CD14-positive monocyte (primary cell): ENCODE data around the gene ACYP2. TPM values are rescaled to one million over a fixed set of nuclear protein-coding genes. Genes with fewer than 3 reads are reported as not detected.

ENCODE experiments used
- DNase-seq, 3 donors: peaks; one replicate each; pipeline ENCODE4 v3.0.0-alpha.2; 2011 to 2022
- H2AFZ ChIP-seq: 2 replicates; pipeline ENCODE4 v1.6.0; 2012; ENCODE audit warnings: mild to moderate bottlenecking, low read depth, low read length, inconsistent platforms; ENCODE audit not compliant: insufficient read depth, poor library complexity, severe bottlenecking
- H3K27ac ChIP-seq, 2 donors: 1 replicate in 1 of 2; 2 replicates in 1 of 2; pipeline ENCODE4 v1.5.1; 2012 to 2013; ENCODE audit warnings: low read length in 2 of 2, control low read depth in 1 of 2, inconsistent platforms in 1 of 2, low read depth in 1 of 2, mild to moderate bottlenecking in 1 of 2
- H3K27me3 ChIP-seq, 2 donors: one replicate each; pipeline versions ENCODE4 v1.6.0 to v1.6.1; 2011 to 2013; ENCODE audit warnings: low read length in 2 of 2; ENCODE audit not compliant: control insufficient read depth in 2 of 2, insufficient read depth in 2 of 2
- H3K36me3 ChIP-seq, 2 donors: replicated peaks in 1 of 2; 1 replicate in 1 of 2; 2 replicates in 1 of 2; pipeline versions ENCODE4 v1.5.1 to v1.6.1; 2012 to 2013; ENCODE audit warnings: low read length in 2 of 2, control low read depth in 1 of 2, inconsistent platforms in 1 of 2, mild to moderate bottlenecking in 1 of 2; ENCODE audit not compliant: insufficient read depth in 2 of 2, control insufficient read depth in 1 of 2
- H3K4me1 ChIP-seq, 2 donors: 1 replicate in 1 of 2; 2 replicates in 1 of 2; pipeline versions ENCODE4 v1.5.1 to v1.6.1; 2012 to 2013; ENCODE audit warnings: low read length in 2 of 2, control low read depth in 1 of 2, inconsistent platforms in 1 of 2, mild to moderate bottlenecking in 1 of 2, moderate library complexity in 1 of 2; ENCODE audit not compliant: insufficient read depth in 2 of 2, control insufficient read depth in 1 of 2
- H3K4me2 ChIP-seq: replicated peaks from 2 replicates; pipeline ENCODE3; 2012; ENCODE audit warnings: low read length, moderate library complexity, mild to moderate bottlenecking; ENCODE audit not compliant: poor library complexity, severe bottlenecking; ENCODE audit errors: extremely low read depth
- H3K4me3 ChIP-seq, 3 experiments: fragments of 200-600 bp in 1 of 3; sonication (generic) in 1 of 3; replicated peaks in 1 of 3; 1 replicate in 2 of 3; 2 replicates in 1 of 3; pipeline ENCODE4 v1.5.1; 2011 to 2013; ENCODE audit warnings: low read length in 3 of 3, mild to moderate bottlenecking in 3 of 3, control low read depth in 2 of 3, low read depth in 2 of 3, inconsistent platforms in 1 of 3, moderate library complexity in 1 of 3
- H3K79me2 ChIP-seq: 2 replicates; pipeline ENCODE4 v1.6.0; 2012; ENCODE audit warnings: mild to moderate bottlenecking, control low read depth, inconsistent platforms, low read length, moderate library complexity; ENCODE audit not compliant: insufficient read depth
- H3K9ac ChIP-seq: 2 replicates; pipeline ENCODE4 v1.6.0; 2017; ENCODE audit warnings: low read length, mild to moderate bottlenecking; ENCODE audit not compliant: insufficient read depth, poor library complexity, severe bottlenecking
- H3K9me3 ChIP-seq, 2 donors: replicated peaks in 1 of 2; 1 replicate in 1 of 2; 2 replicates in 1 of 2; pipeline versions ENCODE4 v1.5.1 to v1.6.1; 2012 to 2013; ENCODE audit warnings: low read length in 2 of 2, control low read depth in 1 of 2; ENCODE audit not compliant: control insufficient read depth in 1 of 2, insufficient read depth in 1 of 2
- H4K20me1 ChIP-seq: 2 replicates; pipeline ENCODE4 v1.6.0; 2012; ENCODE audit warnings: mild to moderate bottlenecking, low read length, control low read depth, moderate library complexity; ENCODE audit not compliant: insufficient read depth
- H3K27ac Mint-ChIP-seq, 7 donors: one replicate each; pipeline ENCODE4 v1.8.0; 2020; ENCODE audit warnings: mild to moderate bottlenecking in 7 of 7, mixed read lengths in 7 of 7, moderate library complexity in 6 of 7, inconsistent platforms in 2 of 7
- H3K27me3 Mint-ChIP-seq, 3 donors: one replicate each; pipeline ENCODE4 v1.8.0; 2021 to 2022; ENCODE audit warnings: low read depth in 3 of 3, mild to moderate bottlenecking in 3 of 3, mixed read lengths in 3 of 3, moderate library complexity in 3 of 3, inconsistent platforms in 1 of 3
- H3K36me3 Mint-ChIP-seq, 2 donors: one replicate each; pipeline ENCODE4 v1.8.0; 2020; ENCODE audit warnings: mixed read lengths in 2 of 2, inconsistent platforms in 1 of 2, mild to moderate bottlenecking in 1 of 2
- H3K4me1 Mint-ChIP-seq: one replicate; pipeline ENCODE4 v1.8.0; 2020; ENCODE audit warnings: mild to moderate bottlenecking, mixed read lengths
- H3K4me3 Mint-ChIP-seq, 2 donors: one replicate each; pipeline ENCODE4 v1.8.0; 2020; ENCODE audit warnings: mild to moderate bottlenecking in 2 of 2, mixed read lengths in 2 of 2, moderate library complexity in 1 of 2
- H3K9me3 Mint-ChIP-seq, 7 donors: one replicate each; pipeline ENCODE4 v1.8.0; 2020 to 2022; ENCODE audit warnings: mixed read lengths in 7 of 7, mild to moderate bottlenecking in 6 of 7, moderate library complexity in 6 of 7, inconsistent platforms in 2 of 7
- CTCF ChIP-seq: fragments of 200-600 bp; IDR thresholded peaks from one replicate; pipeline ENCODE4 v1.8.0; 2022; ENCODE audit warnings: antibody characterized with exemption, mild to moderate bottlenecking
- WGBS: methylation state at CpG from one replicate; pipeline ENCODE4 v1.1.5; 2013; ENCODE audit warnings: missing lambda C conversion rate; ENCODE audit not compliant: insufficient coverage; 5-methylcytosine and 5-hydroxymethylcytosine counted together
- intact Hi-C, 2 donors: fragments of 100-400 bp; cut with micrococcal nuclease; formaldehyde crosslinking; loops; one replicate each; pipeline versions ENCODE4 v1.15.0 to v1.15.1; 2023
- polyA plus RNA-seq, 3 donors: library from polyadenylated mRNA; depleted of rRNA in 1 of 3; unstranded in 2 of 3; stranded (reverse) in 1 of 3; fragments of 300-500 nt in 2 of 3; fragments of >200 nt in 1 of 3; fragmentation: Illumina TruSeq in 2 of 3; gene quantifications; 1 replicate in 2 of 3; 2 replicates in 1 of 3; pipeline ENCODE4 v1.2.3, GENCODE V29; 2012 to 2021

Gene ACYP2
- polyA plus RNA-seq, 3 donors, result 6.2 to 10.8 (median 10.3) TPM

- Mint-ChIP-seq H3K36me3 (peaks cover 1 to 2% of the 10 kb centered on the region in 2 donors), H3K27ac (no peak overlapping the region), H3K27me3 (no peaks in the 10 kb centered on the region), H3K4me1 (no peaks in the 10 kb centered on the region), H3K9me3 (peaks cover 0 to 4% (median 0%) of the 10 kb centered on the region in 7 donors), H3K4me3 (no peak overlapping the region)
- Histone ChIP-seq H3K27ac (no peak overlapping the region), H4K20me1 (no peaks in the 10 kb centered on the region), H3K4me2 (no peak overlapping the region), H3K79me2 (no peaks in the 10 kb centered on the region), H3K4me1 (no peaks in the 10 kb centered on the region), H2AFZ (no peak overlapping the region), H3K9me3 (no peaks in the 10 kb centered on the region), H3K27me3 (no peaks in the 10 kb centered on the region), H3K4me3 (no peak overlapping the region), H3K36me3 (no peaks in the 10 kb centered on the region), H3K9ac (no peak overlapping the region)
- intact Hi-C loops, result loop anchor here in 1 of 2 donors (10.0 kb wide), 1 partner anchor 1869 kb away; no protein-coding TSS in a partner anchor
- no CpG with 5 or more reads among the region's 2 CpGs for WGBS
- DNase-seq, result no peak
- no peak for TF ChIP-seq CTCF
Observed at GRCh38 chr2:54275541-54275940, 160.1 kb downstream of the ACYP2 start.

GRCh38 chr2:54279385-54279784, 164.0 kb downstream of the ACYP2 start:
- Histone ChIP-seq H3K4me1 (no peaks in the 10 kb centered on the region), H4K20me1 (no peaks in the 10 kb centered on the region), H3K36me3 (no peaks in the 10 kb centered on the region), H2AFZ (no peak overlapping the region), H3K27me3 (no peaks in the 10 kb centered on the region), H3K4me3 (no peak overlapping the region), H3K9ac (no peak overlapping the region), H3K27ac (no peak overlapping the region), H3K9me3 (no peaks in the 10 kb centered on the region), H3K79me2 (no peaks in the 10 kb centered on the region), H3K4me2 (no peak overlapping the region)
- Mint-ChIP-seq H3K4me1 (no peaks in the 10 kb centered on the region), H3K27me3 (no peaks in the 10 kb centered on the region), H3K36me3 (no peaks in the 10 kb centered on the region), H3K4me3 (no peak overlapping the region), H3K9me3 (no peaks in the 10 kb centered on the region), H3K27ac (no peak overlapping the region)
- no peak for DNase-seq
- intact Hi-C loops, result loop anchor here in 1 of 2 donors (10.0 kb wide), 1 partner anchor 1865 kb away; no protein-coding TSS in a partner anchor
- WGBS, result no CpG with 5 or more reads among the region's 2 CpGs
- no peak for TF ChIP-seq CTCF
